ENCODE measurements around the gene SH3PXD2B.

DNA sequence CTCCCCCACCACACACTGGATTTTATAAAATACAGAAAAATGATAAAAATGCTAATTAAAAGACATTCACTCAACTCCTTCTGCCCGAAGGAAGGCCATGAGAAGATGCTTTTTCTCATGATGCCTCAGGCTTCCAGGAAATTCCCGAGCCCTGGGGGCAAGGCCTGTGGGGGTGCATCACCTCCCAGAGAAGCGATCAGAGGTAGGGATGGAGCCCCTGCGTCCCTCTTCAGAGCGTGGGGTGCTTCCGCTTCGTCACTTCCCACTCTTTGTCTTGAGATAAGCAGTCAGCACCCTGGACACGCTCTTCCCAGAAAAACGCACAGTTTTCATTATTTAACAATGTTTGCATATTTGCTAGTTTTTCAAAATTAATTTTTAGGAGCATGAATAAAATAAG is 33.3 kb upstream of the SH3PXD2B start:
- no peak for TF ChIP-seq POLR2AphosphoS5 (IDR thresholded peaks at IDR 0.05; ENCODE audit: low read depth, low read length)
- TF ChIP-seq TAF1 (IDR thresholded peaks at IDR 0.05; ENCODE audit: borderline replicate concordance, insufficient read depth, low read length) = no peak
- no peak for TF ChIP-seq SIN3A (IDR thresholded peaks at IDR 0.05; ENCODE audit: borderline replicate concordance, insufficient read depth, low read length)

All from PFSK-1 (cell line).